Left ventricle myocardium superior (tissue), 1 donor: Measurements from ENCODE around the gene OSTF1. TPM values are rescaled to one million over a fixed set of nuclear protein-coding genes. Genes with fewer than 3 reads are reported as not detected.
A peak's percentile ranks its signal among the peaks of the same experiment; 100 is the strongest.

Experiments used
- ATAC-seq: fragments of 200-7000 bp; cut with Tn5 transposase; one replicate; pipeline ENCODE4 v1.9.1; 2020; ENCODE audit warnings: mild to moderate bottlenecking, moderate library complexity
- DNase-seq: peaks from one replicate; pipeline ENCODE4 v3.0.0-alpha.2; 2020
- intact Hi-C: fragments of 100-400 bp; cut with micrococcal nuclease; formaldehyde crosslinking; loops from one replicate; pipeline ENCODE4 v1.11.0; 2022
- total RNA-seq: library from RNA; stranded (reverse); fragmentation: NEBNext Ultra II Directional; extraction: Animal tissue kit (Norgen Biotek cat#: 25700); gene quantifications from one replicate; pipeline ENCODE4 v1.2.1, GENCODE V29; 2021
- donor health status: DM: no; HTN: yes; CAD: no; lungs with severe emphysema.

Gene OSTF1
- total RNA-seq, 1 donor from 2014 or later = 21.6 TPM

DNA sequence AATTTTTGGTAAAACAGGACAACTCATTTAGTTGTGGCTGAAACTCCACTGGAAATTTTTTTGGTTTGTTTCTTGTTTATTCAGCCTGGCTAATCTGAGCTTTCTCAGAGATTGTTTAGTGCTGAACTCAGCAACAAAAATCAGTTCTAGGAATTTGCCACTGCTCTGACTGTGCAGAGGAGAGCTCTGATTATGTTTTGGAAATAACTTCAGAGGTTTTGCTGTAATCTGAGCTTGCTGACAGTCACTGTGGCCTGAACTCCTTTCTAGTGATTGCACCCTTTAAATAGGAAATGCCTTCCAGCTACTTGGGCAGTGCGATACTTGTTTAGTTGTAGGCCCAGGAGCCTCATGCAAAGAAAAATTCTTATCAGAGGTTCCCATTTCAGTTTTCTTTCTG lies 60.2 kb downstream of the OSTF1 start:
- intact Hi-C loops = no loop called here
- ATAC-seq (peak; percentile 56), DNase-seq (no peak)

- DNase-seq (no peak), ATAC-seq (no peak)
- intact Hi-C loops = no loop called here
Measured at GRCh38 chr9:75149841-75150241, 61.5 kb downstream of the OSTF1 start.

- DNase-seq = no peak
- ATAC-seq = no peak
- intact Hi-C loops = no loop called here
Measured at GRCh38 chr9:75150512-75150911, 62.2 kb downstream of the OSTF1 start.

- ATAC-seq (no peak), DNase-seq (no peak)
- intact Hi-C loops = no loop called here
Measured at GRCh38 chr9:75152416-75152815, 64.1 kb downstream of the OSTF1 start.

DNA sequence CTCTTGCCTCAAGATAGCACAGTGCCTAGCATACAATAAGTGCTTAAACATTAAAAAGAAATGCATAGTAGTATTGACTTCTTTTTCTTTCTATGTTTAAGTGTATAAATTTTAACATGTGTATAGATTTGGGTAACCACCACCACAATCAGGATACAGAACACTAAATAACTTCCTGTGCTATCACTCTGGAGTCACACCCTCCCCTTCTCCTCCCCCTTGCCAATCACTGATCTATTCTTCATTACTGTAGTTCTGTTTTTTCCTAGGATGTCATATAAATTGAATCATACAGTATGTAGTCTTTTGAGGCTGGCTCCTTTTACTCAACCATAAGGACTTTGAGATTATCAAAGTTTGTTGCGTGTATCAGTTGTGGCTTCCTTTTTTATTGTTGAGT lies 68.5 kb downstream of the OSTF1 start:
- ATAC-seq = no peak
- no peak for DNase-seq
- intact Hi-C loops = no loop called here

- ATAC-seq (no peak), DNase-seq (no peak)
- intact Hi-C loops = no loop called here
Measured at GRCh38 chr9:75161116-75161857, 73.0 kb downstream of the OSTF1 start.

DNA sequence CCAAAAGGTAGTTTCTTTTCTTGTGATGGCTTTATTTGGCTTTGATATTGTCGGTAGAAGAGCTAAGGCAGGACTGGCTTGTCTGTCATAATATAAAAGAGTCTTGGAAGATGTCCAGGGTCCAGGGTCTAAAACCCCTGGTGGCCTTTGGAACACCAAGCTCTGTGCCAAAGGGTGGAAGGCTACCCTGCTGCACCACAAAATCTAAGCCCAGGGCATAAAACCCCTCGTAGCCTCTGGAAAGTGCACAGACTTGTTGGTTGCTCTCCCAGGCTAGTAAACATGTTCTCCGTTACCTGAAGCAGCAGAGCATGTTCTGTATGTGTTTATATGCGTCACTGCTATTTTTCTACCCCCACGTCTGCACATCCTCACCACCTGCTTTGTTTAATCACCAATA lies 75.5 kb downstream of the OSTF1 start:
- DNase-seq = no peak
- intact Hi-C loops = no loop called here
- ATAC-seq = no peak

DNA sequence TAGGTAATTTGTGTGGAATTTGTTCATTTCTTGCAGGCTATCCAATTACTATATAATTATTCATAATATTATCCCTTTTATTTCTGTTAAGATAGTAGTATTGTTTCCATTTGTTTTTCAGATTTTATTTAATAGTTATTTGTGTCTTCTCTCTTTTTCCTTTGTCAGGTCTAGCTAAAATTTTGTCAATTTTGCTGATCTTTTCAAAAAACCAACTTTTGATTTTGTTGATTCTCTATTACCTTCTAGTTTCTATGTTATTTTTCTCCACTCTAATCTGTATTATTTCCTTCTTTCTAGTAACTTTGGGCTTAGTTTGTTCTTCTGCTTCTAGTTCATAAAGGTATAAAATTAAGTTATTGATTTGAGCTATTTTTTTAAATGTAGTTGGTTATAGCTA lies 76.3 kb downstream of the OSTF1 start:
- intact Hi-C loops = no loop called here
- ATAC-seq (no peak), DNase-seq (no peak)

- intact Hi-C loops = no loop called here
Measured at GRCh38 chr9:75167281-75167680, 79.0 kb downstream of the OSTF1 start.

GRCh38 chr9:75168270-75169178 lies 80.2 kb downstream of the OSTF1 start:
- DNase-seq (no peak), ATAC-seq (no peak)
- intact Hi-C loops = no loop called here

More at GRCh38 chr9:75167281-75167680, 79.0 kb downstream of the OSTF1 start:
- no peak for ATAC-seq
- DNase-seq = no peak

- DNase-seq = no peak
- ATAC-seq = no peak
- intact Hi-C loops = no loop called here
Measured at GRCh38 chr9:75169623-75170022, 81.3 kb downstream of the OSTF1 start.

GRCh38 chr9:75170898-75171360 lies 82.6 kb downstream of the OSTF1 start:
- intact Hi-C loops = no loop called here
- ATAC-seq = no peak
- no peak for DNase-seq

DNA sequence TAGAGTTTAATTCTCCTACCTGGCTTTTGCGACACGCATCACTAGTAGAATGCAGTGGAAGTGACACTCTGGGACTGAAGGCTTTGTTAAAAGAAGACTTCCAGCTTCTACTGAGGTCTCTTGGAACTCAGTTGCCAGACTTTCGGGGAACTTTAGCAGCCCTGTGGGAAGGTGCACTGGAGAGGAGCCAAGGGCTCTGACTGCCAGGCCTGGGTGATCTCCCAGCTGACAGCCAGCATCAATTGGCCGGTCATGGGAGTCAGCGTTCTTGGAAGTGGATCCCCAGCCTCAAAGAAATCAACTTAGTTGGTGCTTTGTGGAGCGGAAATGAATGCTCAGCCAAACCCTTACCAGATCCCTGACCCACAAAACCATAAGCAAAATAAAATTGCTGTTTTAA lies 87.1 kb downstream of the OSTF1 start:
- intact Hi-C loops = no loop called here
- DNase-seq (no peak), ATAC-seq (no peak)

GRCh38 chr9:75176037-75176436 lies 87.7 kb downstream of the OSTF1 start:
- DNase-seq (no peak), ATAC-seq (no peak)
- intact Hi-C loops = no loop called here

DNA sequence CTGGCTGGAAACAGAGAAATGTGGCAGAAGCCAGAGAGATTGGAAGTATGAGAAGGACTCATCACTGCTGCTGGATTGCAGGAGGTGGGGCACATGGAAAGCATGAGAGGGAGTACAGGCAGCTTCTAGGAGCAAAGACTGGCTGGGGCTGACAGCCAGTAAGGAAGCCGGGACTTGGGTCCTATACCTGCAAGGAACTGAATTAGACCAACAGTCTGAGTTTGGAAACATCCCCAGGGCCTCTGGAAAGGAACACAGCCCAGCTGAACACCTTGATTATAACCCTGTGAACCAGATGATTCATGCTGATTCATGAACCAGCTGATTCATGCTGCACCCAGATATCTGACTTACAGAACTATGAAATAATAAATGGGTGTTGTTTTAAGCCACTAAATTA lies 93.4 kb downstream of the OSTF1 start:
- intact Hi-C loops = no loop called here
- ATAC-seq = no peak
- DNase-seq = no peak

DNA sequence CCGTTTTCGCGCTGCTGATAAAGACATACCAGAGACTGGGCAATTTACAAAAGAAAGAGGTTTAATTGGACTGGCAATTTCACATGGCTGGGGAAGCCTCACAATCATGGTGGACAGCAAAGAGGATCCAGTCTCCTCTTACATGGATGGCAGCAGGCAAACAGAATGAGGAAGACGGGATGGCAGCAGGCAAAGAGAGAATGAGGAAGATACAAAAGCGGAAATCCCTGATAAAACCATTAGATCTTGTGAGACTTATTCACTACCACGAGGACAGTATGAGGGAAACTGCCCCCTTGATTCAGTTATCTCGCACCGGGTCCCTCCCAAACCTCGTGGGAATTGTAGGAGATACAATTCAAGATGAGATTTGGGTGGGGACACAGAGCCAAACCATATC lies 95.0 kb downstream of the OSTF1 start:
- intact Hi-C loops = no loop called here
- ATAC-seq (no peak), DNase-seq (no peak)

DNA sequence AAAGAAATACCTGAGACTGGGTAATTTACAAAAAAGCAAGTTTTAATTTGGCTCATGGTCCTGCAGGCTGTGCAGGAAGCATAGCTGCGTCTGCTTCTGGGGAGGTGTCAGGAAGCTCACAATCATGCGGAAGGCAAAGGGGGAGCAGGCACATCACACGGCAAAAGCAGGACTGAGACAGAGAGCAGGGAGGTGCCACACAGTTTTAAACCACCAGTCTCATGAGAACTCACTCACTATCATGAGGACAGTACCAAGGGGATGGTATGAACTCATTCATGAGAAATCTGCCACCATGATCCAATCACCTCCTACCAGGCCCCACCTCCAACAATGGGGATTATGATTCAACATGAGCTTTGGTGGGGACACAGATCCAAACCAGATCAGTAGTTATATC lies 96.2 kb downstream of the OSTF1 start:
- intact Hi-C loops = no loop called here

GRCh38 chr9:75185585-75186170 lies 97.4 kb downstream of the OSTF1 start:
- no peak for DNase-seq
- ATAC-seq = no peak

More for the DNA sequence above, 96.2 kb downstream of the OSTF1 start:
- no peak for DNase-seq
- no peak for ATAC-seq

DNA sequence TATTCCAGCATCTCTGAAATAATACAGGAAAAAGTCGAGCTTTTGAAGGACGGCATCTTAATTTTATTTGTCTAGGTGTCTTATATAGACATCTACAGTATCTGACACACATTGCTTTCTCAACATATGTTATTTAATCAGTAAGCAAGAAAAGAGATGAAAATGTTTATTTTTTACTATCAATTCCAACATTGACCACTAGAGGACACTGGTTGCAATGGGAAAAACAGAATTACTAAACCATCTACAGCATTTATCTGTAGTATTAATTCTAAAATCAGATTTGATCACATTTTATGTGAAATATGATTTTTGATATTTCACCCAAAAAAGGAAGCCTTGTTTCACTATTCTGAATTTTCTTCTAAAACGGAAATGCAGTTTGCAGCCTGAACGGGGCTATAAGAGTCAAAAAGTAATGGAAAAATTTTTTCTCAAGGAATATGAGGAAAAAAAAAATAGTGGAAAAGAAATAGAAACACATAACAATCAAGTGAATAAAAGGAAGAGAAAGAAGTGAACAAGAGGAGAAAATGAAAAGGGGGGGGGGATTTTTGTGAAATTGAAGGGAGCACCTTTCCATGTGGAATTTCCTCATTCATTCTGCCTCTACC lies 98.6 kb downstream of the OSTF1 start:
- DNase-seq = no peak
- intact Hi-C loops = no loop called here
- no peak for ATAC-seq

More at GRCh38 chr9:75185585-75186170, 97.4 kb downstream of the OSTF1 start:
- intact Hi-C loops = no loop called here

GRCh38 chr9:75188756-75189155 lies 100.4 kb downstream of the OSTF1 start:
- no peak for ATAC-seq
- intact Hi-C loops = no loop called here
- DNase-seq = no peak
